Stimulated activated CD4-positive, alpha-beta T cell treated with anti-CD3 and anti-CD28 coated beads, Interleukin-12 subunit alpha, Interleukin-12 subunit beta, amount 100 ng/mL, for 48 hours (primary cell): ENCODE measurements around the gene R3HDM4.
"Not testable (repeated sequence)": the region's sequence is repeated elsewhere in the genome, so short reads cannot be mapped to it uniquely, and the experiment has no call there.

Source experiments
- DNase-seq, 3 donors: peaks; one replicate each; pipeline ENCODE4 v3.0.0-alpha.2; 2020; ENCODE audit warnings: low read depth in 2 of 3, low spot score in 1 of 3

Gene R3HDM4

DNA sequence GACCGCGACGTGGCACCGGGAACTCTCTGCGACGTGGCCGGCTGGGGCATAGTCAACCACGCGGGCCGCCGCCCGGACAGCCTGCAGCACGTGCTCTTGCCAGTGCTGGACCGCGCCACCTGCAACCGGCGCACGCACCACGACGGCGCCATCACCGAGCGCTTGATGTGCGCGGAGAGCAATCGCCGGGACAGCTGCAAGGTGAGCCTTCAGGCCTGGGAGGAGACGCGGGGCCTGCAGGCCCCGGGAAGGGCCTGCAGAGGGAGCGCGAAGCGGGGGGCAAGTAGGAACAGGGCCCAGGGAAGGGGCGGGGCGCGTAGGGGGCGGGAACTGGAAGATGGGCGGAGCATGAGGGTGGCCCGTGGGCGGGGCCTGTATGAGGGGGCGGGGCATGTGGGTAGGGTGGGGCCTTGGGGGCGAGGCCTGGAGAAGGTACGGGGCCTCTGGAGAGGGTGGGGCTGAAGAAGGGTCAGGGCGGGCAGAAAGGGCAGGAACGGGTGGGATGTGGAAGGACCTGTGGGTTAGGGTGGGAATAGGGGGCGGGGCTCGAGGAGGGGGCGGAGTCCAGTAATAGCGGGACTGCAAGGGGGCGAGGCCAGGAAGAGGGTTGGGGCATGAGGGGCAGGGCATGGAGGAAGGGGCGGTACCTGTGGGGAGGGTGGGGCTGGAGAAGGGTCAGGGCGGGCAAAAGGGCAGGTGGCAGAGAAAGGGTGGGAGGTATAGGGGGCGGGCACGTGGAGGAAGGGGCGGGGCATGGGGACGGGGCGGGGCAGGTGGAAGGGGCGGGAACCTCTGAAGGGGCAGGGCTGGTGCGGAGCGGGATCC, 51.1 kb downstream of the R3HDM4 start:
- peak; percentile 48 to 75 (median 65) for DNase-seq

DNA sequence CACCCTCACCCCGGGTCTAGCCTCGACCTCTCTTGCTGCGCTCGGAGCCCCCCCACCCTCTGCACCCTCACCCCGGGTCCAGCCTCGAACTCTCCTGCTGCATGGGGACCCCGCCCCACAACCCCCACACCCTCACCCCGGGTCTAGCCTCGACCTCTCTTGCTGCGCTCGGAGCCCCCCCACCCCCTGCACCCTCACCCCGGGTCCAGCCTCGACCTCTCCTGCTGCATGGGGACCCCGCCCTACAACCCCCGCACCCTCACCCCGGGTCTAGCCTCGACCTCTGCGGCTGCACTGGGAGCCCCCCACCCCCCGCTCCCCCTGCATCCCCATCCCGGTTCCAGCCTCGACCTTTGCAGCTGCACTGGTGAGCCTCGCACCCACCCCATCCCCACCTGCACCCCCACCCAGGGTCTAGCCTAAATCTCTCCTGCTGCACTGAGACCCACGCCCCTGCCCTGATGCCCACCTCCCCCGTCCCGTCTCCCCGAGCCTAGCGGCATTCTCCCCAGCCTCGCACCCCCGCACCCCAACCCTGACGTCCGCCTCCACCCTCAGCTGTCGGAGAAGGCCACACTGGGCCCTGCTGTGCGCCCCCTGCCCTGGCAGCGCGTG, 51.8 kb downstream of the R3HDM4 start:
- DNase-seq: no peak

DNA sequence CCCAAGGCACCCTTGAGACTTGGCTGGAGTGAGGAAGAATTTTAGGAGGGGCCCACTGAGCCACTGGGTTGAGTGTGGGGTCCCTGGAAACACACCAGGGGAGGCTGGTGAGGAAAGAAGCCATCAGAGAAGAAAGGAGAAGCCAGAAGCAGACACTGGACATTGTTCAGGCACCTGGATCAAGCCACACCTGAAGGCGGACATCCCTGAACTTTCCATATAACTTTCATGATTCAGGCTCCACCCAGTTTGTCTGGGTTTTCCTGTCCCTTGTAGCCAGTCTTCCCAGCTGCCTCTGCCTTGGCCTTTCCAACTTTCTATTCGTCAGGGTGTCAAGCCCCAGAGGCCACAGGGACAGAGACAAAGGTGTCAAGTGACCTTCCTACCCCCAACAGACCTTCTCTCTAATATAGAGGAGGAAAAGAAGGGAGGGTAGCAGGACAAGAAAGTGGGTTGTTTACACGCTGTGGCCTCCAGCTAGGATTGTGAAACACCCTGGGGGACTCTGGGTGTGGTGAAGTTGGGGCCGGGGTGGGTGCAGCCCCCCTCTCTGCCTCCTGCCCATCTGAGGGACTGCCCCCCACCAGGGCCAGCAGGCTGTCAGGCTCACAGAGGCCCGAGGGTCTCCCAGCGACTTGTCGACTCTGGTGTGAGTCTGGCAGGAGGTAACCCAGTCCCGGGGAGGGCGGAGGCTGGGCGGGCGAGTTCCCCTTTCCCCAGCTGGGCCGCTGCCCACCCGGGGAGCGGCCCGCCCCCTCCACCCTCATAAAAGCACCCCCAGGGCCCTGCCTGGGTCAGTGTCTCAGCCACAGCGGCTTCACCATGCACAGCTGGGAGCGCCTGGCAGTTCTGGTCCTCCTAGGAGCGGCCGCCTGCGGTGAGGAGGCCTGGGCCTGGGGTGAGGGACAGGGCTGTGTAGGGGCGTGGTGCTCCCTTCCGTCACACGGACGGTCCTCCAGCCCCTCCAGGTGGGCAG, 53.9 kb downstream of the R3HDM4 start, which contains the start of gene CFD:
CFD (plus strand) TSS at position 797 of the 976 bp plus-strand sequence; CDS start at position 823, 26 bp downstream.
- DNase-seq: no peak

- DNase-seq: no peak
These were observed 54.7 kb downstream of the R3HDM4 start for GRCh38 chr19:858284-858683.

- DNase-seq: no peak
These were observed 57.4 kb downstream of the R3HDM4 start for GRCh38 chr19:855566-856120.

DNA sequence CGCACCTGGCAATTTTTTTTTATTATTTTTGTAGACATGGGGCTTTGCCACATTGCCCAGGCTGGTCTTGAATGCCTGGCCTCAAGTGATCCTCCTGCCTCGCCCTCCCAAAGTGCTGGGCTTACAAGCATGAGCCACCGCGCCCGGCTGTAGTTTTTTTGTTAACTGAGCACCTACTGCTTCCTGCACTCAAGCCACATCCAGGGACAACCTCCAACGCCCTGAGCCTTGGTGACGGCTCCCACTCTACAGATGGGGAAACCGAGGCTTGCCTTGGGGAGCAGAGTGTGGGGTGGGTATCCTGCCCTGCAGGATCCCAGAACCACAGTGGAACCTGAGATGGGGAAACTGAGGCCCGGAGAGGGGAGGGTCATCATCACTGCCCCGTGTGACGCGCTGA, 57.9 kb downstream of the R3HDM4 start:
- no peak for DNase-seq

DNA sequence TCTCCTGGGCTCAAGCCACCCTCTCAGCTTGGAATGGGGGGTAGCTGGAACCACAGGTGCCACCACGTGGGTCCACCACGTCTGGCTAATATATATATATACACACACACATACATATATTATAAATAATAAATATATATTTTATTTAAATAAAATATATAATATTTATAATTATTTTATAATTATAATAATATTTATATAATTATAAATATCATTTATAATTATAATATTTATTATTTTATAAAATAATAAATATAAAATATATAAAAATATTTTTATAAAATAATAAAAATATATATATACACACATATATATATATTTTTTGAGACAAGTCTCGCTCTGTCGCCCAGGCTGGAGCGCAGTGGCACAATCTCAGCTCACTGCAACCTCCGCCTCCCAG, 58.5 kb downstream of the R3HDM4 start:
- no peak for DNase-seq

- not testable (repeated sequence) for DNase-seq
These were observed 59.3 kb downstream of the R3HDM4 start for GRCh38 chr19:853614-854220.

DNA sequence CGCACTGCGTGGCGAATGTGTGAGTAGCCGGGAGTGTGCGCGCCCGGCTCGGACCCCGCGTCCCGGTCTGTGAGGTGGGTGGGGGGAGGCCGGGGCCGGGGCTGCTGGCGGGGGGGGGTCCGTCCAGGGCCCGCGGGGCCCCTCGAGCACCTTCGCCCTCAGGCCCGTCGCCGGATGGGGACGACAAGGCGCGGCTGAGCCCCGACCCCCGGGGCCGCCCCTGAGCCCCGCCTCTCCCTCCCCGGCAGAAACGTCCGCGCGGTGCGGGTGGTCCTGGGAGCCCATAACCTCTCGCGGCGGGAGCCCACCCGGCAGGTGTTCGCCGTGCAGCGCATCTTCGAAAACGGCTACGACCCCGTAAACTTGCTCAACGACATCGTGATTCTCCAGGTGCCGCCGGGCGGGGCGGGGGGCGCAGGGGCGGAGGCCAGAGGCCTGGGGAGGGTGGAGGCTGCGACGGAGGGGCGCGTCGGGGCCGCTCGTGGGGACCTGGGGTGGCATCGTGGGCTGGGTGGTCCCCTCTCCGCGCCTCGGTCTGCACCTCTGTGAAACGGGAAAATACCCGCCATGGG, 59.9 kb downstream of the R3HDM4 start:
- DNase-seq: no peak

DNA sequence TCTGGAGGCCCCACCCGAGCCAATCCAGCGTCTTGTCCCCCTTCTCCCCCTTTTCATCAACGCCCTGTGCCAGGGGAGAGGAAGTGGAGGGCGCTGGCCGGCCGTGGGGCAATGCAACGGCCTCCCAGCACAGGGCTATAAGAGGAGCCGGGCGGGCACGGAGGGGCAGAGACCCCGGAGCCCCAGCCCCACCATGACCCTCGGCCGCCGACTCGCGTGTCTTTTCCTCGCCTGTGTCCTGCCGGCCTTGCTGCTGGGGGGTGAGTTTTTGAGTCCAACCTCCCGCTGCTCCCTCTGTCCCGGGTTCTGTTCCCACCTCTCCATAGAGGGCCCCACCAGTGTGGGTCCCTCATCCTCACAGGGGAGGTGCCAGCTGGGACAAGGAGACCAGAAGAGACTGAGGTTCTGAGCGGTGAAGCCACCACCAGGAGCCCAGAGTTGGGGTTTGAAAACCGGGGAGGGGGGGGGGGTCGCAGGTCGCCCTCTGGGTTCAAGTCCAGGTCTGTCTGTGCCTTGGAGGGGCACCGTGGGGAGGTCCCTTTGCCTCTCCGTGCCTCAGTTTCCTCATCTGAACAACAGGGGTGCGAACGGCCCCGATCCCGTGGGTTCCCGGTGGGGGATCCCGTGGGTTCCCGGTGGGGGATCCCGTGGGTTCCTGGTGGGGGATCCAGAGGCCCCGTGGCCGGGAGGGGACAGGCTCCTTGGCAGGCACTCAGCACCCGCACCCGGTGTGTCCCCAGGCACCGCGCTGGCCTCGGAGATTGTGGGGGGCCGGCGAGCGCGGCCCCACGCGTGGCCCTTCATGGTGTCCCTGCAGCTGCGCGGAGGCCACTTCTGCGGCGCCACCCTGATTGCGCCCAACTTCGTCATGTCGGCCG, 60.6 kb downstream of the R3HDM4 start, which contains the start of gene ELANE:
ELANE (plus strand) TSS at position 168 of the 878 bp plus-strand sequence; CDS start at position 194, 26 bp downstream.
- DNase-seq: no peak

GRCh38 chr19:850979-851335, 62.1 kb downstream of the R3HDM4 start:
- no peak for DNase-seq

- no peak for DNase-seq
These were observed 62.6 kb downstream of the R3HDM4 start for GRCh38 chr19:850221-850978.

DNA sequence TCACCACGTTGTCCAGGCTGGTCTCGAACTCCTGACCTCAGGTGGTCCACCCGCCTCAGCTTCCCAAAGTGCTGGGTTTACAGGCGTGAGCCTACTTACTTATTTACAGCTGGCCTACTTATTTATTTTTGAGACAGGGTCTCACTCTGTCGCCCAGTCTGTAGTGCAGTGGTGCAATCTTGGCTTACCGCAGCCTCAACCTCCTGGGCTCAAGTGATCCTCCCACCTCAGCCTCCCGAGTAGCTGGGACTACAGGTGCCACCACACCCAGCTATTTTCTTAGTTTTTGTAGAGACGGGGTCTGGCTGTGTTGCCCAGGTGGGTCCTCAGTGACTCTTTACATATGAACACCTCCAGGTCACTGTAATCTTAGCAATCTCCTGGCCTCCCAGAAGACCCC, 63.8 kb downstream of the R3HDM4 start:
- DNase-seq: not testable (repeated sequence)

GRCh38 chr19:848386-848921, 64.6 kb downstream of the R3HDM4 start:
- DNase-seq: no peak
